H1 (cell line): ENCODE measurements around the gene ZMYM2. TPM values are rescaled to one million over a fixed set of nuclear protein-coding genes. Genes with fewer than 3 reads are reported as not detected.

Experiments
- CTCF ChIA-PET: fragments of 300-600 bp; sonication (Branson Sonifier 250); formaldehyde crosslinking; loops from one replicate; lab custom pipeline; 2021; ENCODE audit not compliant: partially characterized antibody; lab: Charles Lee
- POLR2A ChIA-PET: fragments of 300-600 bp; sonication (Branson Sonifier 250); formaldehyde crosslinking; loops from one replicate; lab custom pipeline; 2021; ENCODE audit warnings: inconsistent platforms; ENCODE audit not compliant: partially characterized antibody; lab: Charles Lee
- DNase-seq, 2 experiments: peaks; one replicate each; pipeline versions ENCODE4 v3.0.0 to v3.0.0-alpha.2; 2010 to 2022; ENCODE audit warnings: low spot score in 2 of 2, low read depth in 1 of 2, mixed read lengths in 1 of 2
- FAIRE-seq: peaks from 2 replicates; lab custom pipeline; 2011; peaks lifted over from hg19 to GRCh38; lab: Jason Lieb, UNC
- H2AFZ ChIP-seq: 2 replicates; pipeline ENCODE4 v1.8.1; 2012; ENCODE audit warnings: low read length, inconsistent platforms
- H2AK5ac ChIP-seq: 2 replicates; pipeline ENCODE4 v1.6.1; 2013; ENCODE audit warnings: low read depth, low read length
- H2BK120ac ChIP-seq: replicated peaks from 2 replicates; pipeline ENCODE3; 2013; ENCODE audit warnings: low read depth, low read length, inconsistent platforms
- H2BK12ac ChIP-seq: 2 replicates; pipeline ENCODE4 v1.6.1; 2013; ENCODE audit warnings: low read depth, low read length
- H2BK15ac ChIP-seq: 2 replicates; pipeline ENCODE4 v1.6.1; 2013; ENCODE audit warnings: low read length
- H2BK20ac ChIP-seq: 2 replicates; pipeline ENCODE4 v1.6.1; 2013; ENCODE audit warnings: low read length
- H2BK5ac ChIP-seq: 2 replicates; pipeline ENCODE4 v1.6.1; 2013; ENCODE audit warnings: low read depth, low read length
- H3K14ac ChIP-seq: 2 replicates; pipeline ENCODE4 v1.6.1; 2013; ENCODE audit warnings: inconsistent platforms; ENCODE audit not compliant: insufficient read length
- H3K18ac ChIP-seq: 2 replicates; pipeline ENCODE4 v1.6.1; 2013; ENCODE audit warnings: low read length; ENCODE audit errors: extremely low read depth
- H3K23ac ChIP-seq: 2 replicates; pipeline ENCODE4 v1.6.1; 2013; ENCODE audit warnings: inconsistent platforms; ENCODE audit not compliant: insufficient read length
- H3K23me2 ChIP-seq: 2 replicates; pipeline ENCODE4 v1.6.1; 2013; ENCODE audit warnings: low read depth, low read length
- H3K27ac ChIP-seq: 2 replicates; pipeline ENCODE4 v1.6.1; 2011; ENCODE audit warnings: low read depth, low read length, inconsistent platforms
- H3K27me3 ChIP-seq, 4 experiments: replicated peaks in 1 of 4; 1 replicate in 1 of 4; 2 replicates in 3 of 4; pipeline versions ENCODE4 v1.6.1 to v1.8.1; 2011 to 2013; ENCODE audit warnings: low read length in 3 of 4, mild to moderate bottlenecking in 3 of 4, inconsistent platforms in 2 of 4, mixed read lengths in 2 of 4, moderate library complexity in 1 of 4; ENCODE audit not compliant: control insufficient read depth in 3 of 4, insufficient read depth in 3 of 4; ENCODE audit errors: extremely low read depth in 1 of 4
- H3K36me3 ChIP-seq, 4 experiments: 2 replicates each; pipeline versions ENCODE4 v1.6.1 to v1.8.1; 2011 to 2013; ENCODE audit warnings: mild to moderate bottlenecking in 4 of 4, low read length in 3 of 4, moderate library complexity in 2 of 4, control low read depth in 1 of 4, inconsistent platforms in 1 of 4; ENCODE audit not compliant: insufficient read depth in 4 of 4, control insufficient read depth in 2 of 4
- H3K4ac ChIP-seq: replicated peaks from 2 replicates; pipeline ENCODE3; 2013; ENCODE audit warnings: low read length, low read depth, mixed read lengths, inconsistent platforms; ENCODE audit not compliant: insufficient read length
- H3K4me1 ChIP-seq, 4 experiments: replicated peaks in 1 of 4; 1 replicate in 1 of 4; 2 replicates in 3 of 4; pipeline versions ENCODE4 v1.6.1 to v1.8.1; 2011 to 2013; ENCODE audit warnings: low read length in 3 of 4, inconsistent platforms in 2 of 4, mixed read lengths in 1 of 4; ENCODE audit not compliant: insufficient read depth in 4 of 4, control insufficient read depth in 3 of 4
- H3K4me2 ChIP-seq, 2 experiments: 2 replicates each; pipeline versions ENCODE4 v1.6.1 to v1.8.1; 2011 to 2013; ENCODE audit warnings: low read depth in 2 of 2, low read length in 2 of 2, control low read depth in 1 of 2, inconsistent platforms in 1 of 2, mild to moderate bottlenecking in 1 of 2; ENCODE audit not compliant: insufficient read depth in 1 of 2
- H3K4me3 ChIP-seq, 4 experiments: fragments of 200-600, 300-600 bp in 1 of 4; sonication (generic), shearing (Covaris generic), sonication (Bioruptor Twin) in 1 of 4; 2 replicates each; pipeline versions ENCODE4 v1.5.1 to v1.8.1; 2011 to 2016; ENCODE audit warnings: low read length in 4 of 4, low read depth in 3 of 4, control low read depth in 2 of 4, inconsistent platforms in 2 of 4, mild to moderate bottlenecking in 2 of 4, mixed read lengths in 1 of 4, moderate library complexity in 1 of 4; ENCODE audit not compliant: insufficient read depth in 2 of 4; ENCODE audit errors: extremely low read depth in 1 of 4
- H3K56ac ChIP-seq: replicated peaks from 2 replicates; pipeline ENCODE3; 2013; ENCODE audit warnings: low read depth, mild to moderate bottlenecking, mixed read lengths, low read length, inconsistent platforms; ENCODE audit not compliant: insufficient read length
- H3K79me1 ChIP-seq: 2 replicates; pipeline ENCODE4 v1.6.1; 2013; ENCODE audit warnings: low read depth, low read length, control low read depth
- H3K79me2 ChIP-seq, 2 experiments: 2 replicates each; pipeline versions ENCODE4 v1.6.1 to v1.8.1; 2012 to 2013; ENCODE audit warnings: low read length in 2 of 2, mild to moderate bottlenecking in 2 of 2, inconsistent platforms in 1 of 2; ENCODE audit not compliant: insufficient read depth in 2 of 2, control insufficient read depth in 1 of 2
- H3K9ac ChIP-seq, 4 experiments: replicated peaks in 1 of 4; 1 replicate in 1 of 4; 2 replicates in 3 of 4; pipeline versions ENCODE4 v1.6.1 to v1.8.1; 2011 to 2013; ENCODE audit warnings: low read depth in 3 of 4, low read length in 3 of 4, control low read depth in 2 of 4, mild to moderate bottlenecking in 2 of 4, moderate library complexity in 2 of 4, inconsistent platforms in 1 of 4; ENCODE audit errors: extremely low read depth in 1 of 4
- H3K9me3 ChIP-seq, 2 experiments: 2 replicates each; pipeline versions ENCODE4 v1.6.1 to v1.8.1; 2012 to 2013; ENCODE audit warnings: mild to moderate bottlenecking in 2 of 2, moderate library complexity in 2 of 2, control low read depth in 1 of 2, inconsistent platforms in 1 of 2, low read depth in 1 of 2, low read length in 1 of 2, mixed read lengths in 1 of 2; ENCODE audit not compliant: insufficient read depth in 2 of 2
- H4K20me1 ChIP-seq, 2 experiments: replicated peaks in 1 of 2; 2 replicates each; pipeline versions ENCODE3 to v1.8.1; 2011 to 2013; ENCODE audit warnings: inconsistent platforms in 2 of 2, low read length in 2 of 2, mild to moderate bottlenecking in 1 of 2; ENCODE audit not compliant: insufficient read depth in 2 of 2, control insufficient read depth in 1 of 2
- H4K5ac ChIP-seq: 2 replicates; pipeline ENCODE4 v1.6.1; 2013; ENCODE audit warnings: low read length, low read depth, mixed read lengths, inconsistent platforms; ENCODE audit not compliant: insufficient read length
- H4K8ac ChIP-seq: 2 replicates; pipeline ENCODE4 v1.8.0; 2013; ENCODE audit warnings: mild to moderate bottlenecking, moderate library complexity, low read length, inconsistent platforms; ENCODE audit not compliant: insufficient read depth; ENCODE audit errors: extremely low read depth
- H4K91ac ChIP-seq: replicated peaks from 2 replicates; pipeline ENCODE3; 2013; ENCODE audit warnings: low read length, mixed read lengths, inconsistent platforms; ENCODE audit not compliant: insufficient read length
- CHD1 ChIP-seq: IDR thresholded peaks from 2 replicates; pipeline ENCODE4 v1.6.1; 2012; ENCODE audit warnings: low read depth, low read length, improper control_type of control experiment
- EGR1 ChIP-seq: IDR thresholded peaks from 2 replicates; pipeline ENCODE4 v1.6.1; 2011; ENCODE audit warnings: low read depth, low read length, borderline replicate concordance
- EZH2 ChIP-seq: fragments of 200-600 bp; sonication (generic); IDR thresholded peaks from 2 replicates; pipeline ENCODE4 v1.7.1; 2012; ENCODE audit warnings: low read depth, mild to moderate bottlenecking, moderate library complexity, low read length, inconsistent platforms; ENCODE audit not compliant: severe bottlenecking
- HDAC6 ChIP-seq: IDR thresholded peaks from one replicate; pipeline ENCODE4 v1.7.1; 2012; ENCODE audit warnings: low read depth, mild to moderate bottlenecking, inconsistent platforms, low read length, moderate library complexity
- MAFK ChIP-seq: IDR thresholded peaks from 2 replicates; pipeline ENCODE4 v1.6.1; 2012; ENCODE audit warnings: low read depth, mild to moderate bottlenecking, improper control_type of control experiment, low read length
- POLR2A ChIP-seq, 2 experiments: IDR thresholded peaks; 1 replicate in 1 of 2; 2 replicates in 1 of 2; pipeline ENCODE4 v1.6.1; 2011; ENCODE audit warnings: low read depth in 2 of 2, low read length in 2 of 2, mild to moderate bottlenecking in 2 of 2; ENCODE audit errors: control extremely low read depth in 1 of 2
- RNF2 ChIP-seq: fragments of 200-900, 300-1000 bp; sonication (generic); IDR thresholded peaks from 2 replicates; pipeline ENCODE4 v1.7.1; 2016; ENCODE audit warnings: borderline replicate concordance, low read depth, mild to moderate bottlenecking, antibody characterized with exemption, low read length; ENCODE audit not compliant: poor library complexity, severe bottlenecking; ENCODE audit errors: missing control alignments
- RXRA ChIP-seq: IDR thresholded peaks from 2 replicates; pipeline ENCODE4 v1.6.1; 2011; ENCODE audit warnings: low read depth, mild to moderate bottlenecking, low read length, moderate library complexity; ENCODE audit not compliant: insufficient read depth
- SIN3A ChIP-seq, 2 experiments: IDR thresholded peaks in 1 of 2; conservative IDR thresholded peaks in 1 of 2; 2 replicates each; pipeline ENCODE4 v1.6.1; 2011 to 2012; ENCODE audit warnings: low read length in 2 of 2, improper control_type of control experiment in 1 of 2, low read depth in 1 of 2, mild to moderate bottlenecking in 1 of 2
- SIRT6 ChIP-seq: IDR thresholded peaks from one replicate; pipeline ENCODE4 v1.7.1; 2012; ENCODE audit warnings: low read length, inconsistent platforms
- WGBS, 2 experiments: shearing (Covaris generic) in 1 of 2; methylation state at CpG; one replicate each; pipeline versions ENCODE4 v1.1.6 to v1.1.7; 2013 to 2015; ENCODE audit warnings: low lambda C conversion rate in 2 of 2, mixed read lengths in 2 of 2, inconsistent platforms in 1 of 2, low coverage in 1 of 2, missing lambda C conversion rate in 1 of 2; ENCODE audit not compliant: insufficient replicate concordance in 2 of 2, insufficient coverage in 1 of 2, insufficient read length in 1 of 2; ENCODE audit errors: extremely low coverage in 1 of 2, missing lambda C conversion rate in 1 of 2; 5-methylcytosine and 5-hydroxymethylcytosine counted together
- polyA plus RNA-seq, 7 experiments: library from polyadenylated mRNA; depleted of rRNA in 3 of 7; stranded (reverse) in 5 of 7; unstranded in 2 of 7; fragments of >200 nt in 5 of 7; fragments of 200-250 nt in 2 of 7; gene quantifications; 1 replicate in 5 of 7; 2 replicates in 1 of 7; 4 replicates in 1 of 7; pipeline versions ENCODE4 v1.2.1 to v1.2.3, GENCODE V29; 2011 to 2013; ENCODE audit warnings: missing spikeins in 2 of 7, mixed read lengths in 2 of 7
- total RNA-seq: library from RNA; stranded (reverse); fragmentation: NEBNext Ultra II Directional; extraction: Animal tissue kit (Norgen Biotek cat#: 25700); gene quantifications from 2 replicates; pipeline ENCODE4 v1.2.1, GENCODE V29; 2021
- TF ChIP-seq, protein P1 (sequence below): IDR thresholded peaks from 2 replicates; pipeline ENCODE4 v1.6.1; 2012; ENCODE audit warnings: inconsistent platforms
- TF ChIP-seq, protein P2 (sequence below): IDR thresholded peaks from 2 replicates; pipeline ENCODE4 v1.6.1; 2012; ENCODE audit warnings: inconsistent platforms

ZMYM2 gene
- total and polyA plus RNA-seq, 2 of the 8 experiments (the other 6 are each of a cell fraction or from before 2014, with no cell fraction given): 41.2 to 159 TPM

DNA sequence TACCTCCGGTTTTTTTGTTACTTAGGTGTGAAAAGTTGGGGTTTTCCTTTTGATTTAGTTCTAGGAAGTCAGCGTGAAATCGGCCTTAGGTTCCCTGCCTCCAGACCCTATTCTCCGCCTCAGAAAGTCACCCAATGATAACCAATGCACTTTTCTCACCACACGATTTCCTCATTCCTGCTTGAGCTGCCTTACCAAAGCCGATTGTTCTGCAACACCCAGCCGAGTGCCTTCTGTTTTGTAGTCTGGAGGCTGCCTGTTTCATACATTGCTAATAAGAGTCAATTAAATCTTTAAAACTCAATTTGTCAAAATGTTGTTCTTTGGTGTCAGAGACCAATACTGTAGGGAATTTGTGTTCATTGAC lies 162.6 kb downstream of the ZMYM2 start:
- WGBS, 2 experiments: 84% methylated on average over 7 of the region's 7 CpGs; no CpG with 5 or more reads in 1 of the 2 experiments
- Histone ChIP-seq H3K56ac (no peak overlapping the region), H2BK12ac (no peak overlapping the region), H3K4me2 (no peak overlapping the region; a peak in 1 of 4 replicates), H2BK120ac (no peak overlapping the region)
- TF ChIP-seq, protein P1, sequence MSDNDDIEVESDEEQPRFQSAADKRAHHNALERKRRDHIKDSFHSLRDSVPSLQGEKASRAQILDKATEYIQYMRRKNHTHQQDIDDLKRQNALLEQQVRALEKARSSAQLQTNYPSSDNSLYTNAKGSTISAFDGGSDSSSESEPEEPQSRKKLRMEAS: no peak
- TF ChIP-seq, protein P2, sequence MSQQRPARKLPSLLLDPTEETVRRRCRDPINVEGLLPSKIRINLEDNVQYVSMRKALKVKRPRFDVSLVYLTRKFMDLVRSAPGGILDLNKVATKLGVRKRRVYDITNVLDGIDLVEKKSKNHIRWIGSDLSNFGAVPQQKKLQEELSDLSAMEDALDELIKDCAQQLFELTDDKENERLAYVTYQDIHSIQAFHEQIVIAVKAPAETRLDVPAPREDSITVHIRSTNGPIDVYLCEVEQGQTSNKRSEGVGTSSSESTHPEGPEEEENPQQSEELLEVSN: no peak
- TF ChIP-seq RXRA (no peak), SIRT6 (no peak), MAFK (no peak), EZH2 (no peak), HDAC6 (no peak), EGR1 (no peak), CHD1 (no peak), RNF2 (no peak), POLR2A (IDR thresholded peaks at IDR 0.05; ENCODE audit: control extremely low read depth in 1 of 2, low read depth in 2 of 2, low read length in 2 of 2) (no peak), SIN3A (conservative IDR thresholded peaks at IDR 0.05 in 1 of 2, IDR thresholded peaks at IDR 0.05 in 1 of 2; ENCODE audit: low read depth in 1 of 2, low read length in 2 of 2) (no peak)
- TF ChIP-seq, all 59 proteins: peak for 0
- Histone ChIP-seq H3K14ac (no peak overlapping the region), H3K27ac (no peak overlapping the region), H3K9me3 (no peaks in the 10 kb centered on the region), H4K5ac (no peak overlapping the region), H3K9ac (no peak overlapping the region), H2AK5ac (no peak overlapping the region), H3K23ac (no peak overlapping the region), H3K4me1 (peaks cover 0 to 13% (median 4%) of the 10 kb centered on the region in 4 experiments), H3K23me2 (peaks cover 7% of the 10 kb centered on the region; the same call in 1 of the 2 replicates), H3K18ac (no peak overlapping the region), H3K27me3 (no peaks in the 10 kb centered on the region; a peak in 3 of 7 replicates), H2BK15ac (no peak overlapping the region), H3K79me2 (no peaks in the 10 kb centered on the region), H3K4me3 (no peak overlapping the region), H2AFZ (no peak overlapping the region), H4K8ac (no peak overlapping the region), H4K20me1 (no peaks in the 10 kb centered on the region), H3K36me3 (no peaks in the 10 kb centered on the region), H3K79me1 (no peaks in the 10 kb centered on the region), H3K4ac (no peak overlapping the region), H2BK5ac (no peak overlapping the region), H2BK20ac (no peak overlapping the region), H4K91ac (no peak overlapping the region)
- no peak for FAIRE-seq
- DNase-seq: no peak
- ChIA-PET POLR2A (interaction anchor here (0.6 to 2.0 kb wide), 2 partner anchors 10 to 409 kb away, joined by 3 to 4 read pairs; no protein-coding TSS in a partner anchor), CTCF (interaction anchor here (0.8 to 1.7 kb wide), 3 partner anchors 9 to 137 kb away, joined by 3 read pairs; no protein-coding TSS in a partner anchor)
